ENCODE measurements around the gene MILR1. TPM values are rescaled to one million over a fixed set of nuclear protein-coding genes. Genes with fewer than 3 reads are reported as not detected.

MILR1 gene
- total RNA-seq, 1 experiment from 2014 or later, result 13.3 TPM

GRCh38 chr17:64488301-64488700 is 39.4 kb downstream of the MILR1 start:
- no peak overlapping the region for H3K9ac ChIP-seq (ENCODE audit: low read length)
- H3K27me3 ChIP-seq (ENCODE audit: low read length), result no peaks in the 10 kb centered on the region
- no peak for TF ChIP-seq CTCF (conservative IDR thresholded peaks at IDR 0.05; ENCODE audit: low read depth, low read length)
- no peak for TF ChIP-seq EZH2 (IDR thresholded peaks at IDR 0.05; ENCODE audit: low read length, unreplicated experiment)
- TF ChIP-seq EZH2phosphoT487 (IDR thresholded peaks at IDR 0.05; ENCODE audit: borderline replicate concordance, low read length), result no peak
- no peak overlapping the region for H3K4me2 ChIP-seq (ENCODE audit: low read length)
- no peaks in the 10 kb centered on the region for H4K20me1 ChIP-seq (ENCODE audit: low read length)
- intact Hi-C loops (cut with micrococcal nuclease), result no loop called here
- H3K36me3 ChIP-seq (ENCODE audit: low read depth, low read length), result peaks cover 38% of the 10 kb centered on the region
- H3K4me1 ChIP-seq (ENCODE audit: insufficient read depth, low read length), result 0 out of 2 replicates have a peak, but pooled peaks cover 3% of the 10 kb centered on the region
- ChIA-PET CTCF (interaction anchor here (0.5 kb wide), 1 partner anchor 89 kb away, joined by 7 read pairs; no protein-coding TSS in a partner anchor), POLR2A (ENCODE audit: unreplicated experiment) (no interaction called here)
- H3K27ac ChIP-seq (ENCODE audit: low read length), result no peak overlapping the region
- no peak for ATAC-seq
- no peak for DNase-seq
- BruUV-seq (replicated peaks), result no TSS peak
- H3K79me2 ChIP-seq (ENCODE audit: low read length), result peaks cover 7% of the 10 kb centered on the region; the same call in 1 of the 2 replicates
- peaks cover 3% of the 10 kb centered on the region for H3F3A ChIP-seq (ENCODE audit: low read length, unreplicated experiment)
- H2AFZ ChIP-seq (ENCODE audit: low read length), result no peak overlapping the region
- no peaks in the 10 kb centered on the region for H3K9me2 ChIP-seq (replicated peaks; ENCODE audit: low read length)
- no peaks in the 10 kb centered on the region for H3K9me3 ChIP-seq (ENCODE audit: low read length)
- no peak overlapping the region for H3K4me3 ChIP-seq (ENCODE audit: low read length)

GRCh38 chr17:64491034-64491860 is 42.3 kb downstream of the MILR1 start:
- no TSS peak for BruUV-seq (replicated peaks)
- H3K9ac ChIP-seq (ENCODE audit: low read length), result no peak overlapping the region
- H3K27ac ChIP-seq (ENCODE audit: low read length), result no peak overlapping the region
- ATAC-seq (peak; percentile 76), DNase-seq (peak; percentile 67)
- H3K9me3 ChIP-seq (ENCODE audit: low read length), result no peaks in the 10 kb centered on the region
- peaks cover 18% of the 10 kb centered on the region for H3K4me1 ChIP-seq (ENCODE audit: insufficient read depth, low read length)
- ChIA-PET CTCF (interaction anchor here (0.5 to 1.6 kb wide), 4 partner anchors 39 to 72 kb away, joined by 4 to 52 read pairs (median 6); no protein-coding TSS in a partner anchor), POLR2A (ENCODE audit: unreplicated experiment) (no interaction called here)
- peaks cover 33% of the 10 kb centered on the region for H3K79me2 ChIP-seq (ENCODE audit: low read length)
- peaks cover 3% of the 10 kb centered on the region for H3F3A ChIP-seq (ENCODE audit: low read length, unreplicated experiment)
- H3K36me3 ChIP-seq (ENCODE audit: low read depth, low read length), result peaks cover 38% of the 10 kb centered on the region
- H3K4me3 ChIP-seq (ENCODE audit: low read length), result no peak overlapping the region
- intact Hi-C loops (cut with micrococcal nuclease), result loop anchor here (1.0 to 5.0 kb wide), 3 partner anchors 71 to 184 kb away; no protein-coding TSS in a partner anchor
- no peak overlapping the region for H3K4me2 ChIP-seq (ENCODE audit: low read length)
- H3K9me2 ChIP-seq (replicated peaks; ENCODE audit: low read length), result no peaks in the 10 kb centered on the region
- H3K27me3 ChIP-seq (ENCODE audit: low read length), result no peaks in the 10 kb centered on the region
- peaks cover 6% of the 10 kb centered on the region; the same call in 1 of the 2 replicates for H4K20me1 ChIP-seq (ENCODE audit: low read length)
- no peak overlapping the region for H2AFZ ChIP-seq (ENCODE audit: low read length)
- TF ChIP-seq EZH2phosphoT487 (IDR thresholded peaks at IDR 0.05; ENCODE audit: borderline replicate concordance, low read length) (no peak), CTCF (conservative IDR thresholded peaks at IDR 0.05; ENCODE audit: low read depth, low read length) (peak; percentile 85)

- H3K79me2 ChIP-seq (ENCODE audit: low read length), result peaks cover 39% of the 10 kb centered on the region
- TF ChIP-seq CTCF (conservative IDR thresholded peaks at IDR 0.05; ENCODE audit: low read depth, low read length) (no peak), EZH2 (IDR thresholded peaks at IDR 0.05; ENCODE audit: low read length, unreplicated experiment) (no peak), EZH2phosphoT487 (IDR thresholded peaks at IDR 0.05; ENCODE audit: borderline replicate concordance, low read length) (no peak)
- intact Hi-C loops (cut with micrococcal nuclease), result loop anchor here (1.0 to 5.0 kb wide), 3 partner anchors 72 to 185 kb away; no protein-coding TSS in a partner anchor
- no peak overlapping the region for H2AFZ ChIP-seq (ENCODE audit: low read length)
- H3K27ac ChIP-seq (ENCODE audit: low read length), result no peak overlapping the region
- H3F3A ChIP-seq (ENCODE audit: low read length, unreplicated experiment), result peaks cover 3% of the 10 kb centered on the region
- H3K4me3 ChIP-seq (ENCODE audit: low read length), result no peak overlapping the region
- no peaks in the 10 kb centered on the region for H3K27me3 ChIP-seq (ENCODE audit: low read length)
- no peaks in the 10 kb centered on the region for H3K9me3 ChIP-seq (ENCODE audit: low read length)
- ATAC-seq (no peak), DNase-seq (peak; percentile 56)
- H4K20me1 ChIP-seq (ENCODE audit: low read length), result peaks cover 6% of the 10 kb centered on the region; the same call in 1 of the 2 replicates
- H3K36me3 ChIP-seq (ENCODE audit: low read depth, low read length), result peaks cover 34% of the 10 kb centered on the region
- ChIA-PET POLR2A (ENCODE audit: unreplicated experiment) (no interaction called here), CTCF (interaction anchor here (1.6 kb wide), 1 partner anchor 73 kb away, joined by 52 read pairs; no protein-coding TSS in a partner anchor)
- no peak overlapping the region for H3K9ac ChIP-seq (ENCODE audit: low read length)
- H3K4me1 ChIP-seq (ENCODE audit: insufficient read depth, low read length), result peaks cover 18% of the 10 kb centered on the region
- H3K9me2 ChIP-seq (replicated peaks; ENCODE audit: low read length), result no peaks in the 10 kb centered on the region
- H3K4me2 ChIP-seq (ENCODE audit: low read length), result no peak overlapping the region
- BruUV-seq (replicated peaks), result no TSS peak
Observed at GRCh38 chr17:64491994-64492393, 43.1 kb downstream of the MILR1 start.
